ENCODE data around the gene TRAM2. TPM values are rescaled to one million over a fixed set of nuclear protein-coding genes. Genes with fewer than 3 reads are reported as not detected.

TRAM2 gene
- total RNA-seq, 2 donors from 2014 or later, result 3.2 to 3.8 TPM

GRCh38 chr6:52502306-52503029, 74.4 kb downstream of the TRAM2 start:
- DNase-seq (ENCODE audit: low spot score in 2 of 2) (no peak), ATAC-seq (no peak)
- H3K9me3 Mint-ChIP-seq, result no peaks in the 10 kb centered on the region

GRCh38 chr6:52500238-52501129, 76.4 kb downstream of the TRAM2 start:
- Mint-ChIP-seq H3K27ac (no peak overlapping the region), H3K36me3 (peaks cover 0 to under 1% of the 10 kb centered on the region in 2 donors), H3K9me3 (no peaks in the 10 kb centered on the region)
- DNase-seq (ENCODE audit: low spot score in 2 of 2), result no peak
- no peak for ATAC-seq

More at GRCh38 chr6:52502306-52503029, 74.4 kb downstream of the TRAM2 start:
- Mint-ChIP-seq H3K36me3 (no peaks in the 10 kb centered on the region), H3K27ac (no peak overlapping the region)

- no peak overlapping the region for H3K27ac Mint-ChIP-seq
- peaks cover 0 to 6% of the 10 kb centered on the region in 2 donors for H3K9me3 Mint-ChIP-seq
- ATAC-seq, result no peak
Observed at GRCh38 chr6:52499681-52500236, 77.1 kb downstream of the TRAM2 start.

GRCh38 chr6:52499026-52499425, 77.8 kb downstream of the TRAM2 start:
- peak overlapping the region in 1 of 2 donors; percentile 15 for H3K27ac Mint-ChIP-seq
- DNase-seq (ENCODE audit: low spot score in 2 of 2) (no peak), ATAC-seq (no peak)
- H3K36me3 Mint-ChIP-seq, result peaks cover 0 to 10% of the 10 kb centered on the region in 2 donors
- H3K9me3 Mint-ChIP-seq, result peaks cover 0 to 6% of the 10 kb centered on the region in 2 donors

More at GRCh38 chr6:52499681-52500236, 77.1 kb downstream of the TRAM2 start:
- DNase-seq (ENCODE audit: low spot score in 2 of 2), result no peak
- peaks cover 0 to 8% of the 10 kb centered on the region in 2 donors for H3K36me3 Mint-ChIP-seq

- peaks cover 0 to 6% of the 10 kb centered on the region in 2 donors for H3K9me3 Mint-ChIP-seq
- H3K36me3 Mint-ChIP-seq, result peaks cover 0 to 10% of the 10 kb centered on the region in 2 donors
- ATAC-seq (no peak), DNase-seq (ENCODE audit: low spot score in 2 of 2) (no peak)
- peak overlapping the region in 1 of 2 donors; percentile 15 for H3K27ac Mint-ChIP-seq
Observed at GRCh38 chr6:52498538-52499017, 78.3 kb downstream of the TRAM2 start.

- DNase-seq (ENCODE audit: low spot score in 2 of 2) (no peak), ATAC-seq (no peak)
- Mint-ChIP-seq H3K27ac (peak overlapping the region in 1 of 2 donors; percentile 24), H3K36me3 (peaks cover 0 to 10% of the 10 kb centered on the region in 2 donors), H3K9me3 (peaks cover 0 to 6% of the 10 kb centered on the region in 2 donors)
Observed at GRCh38 chr6:52497652-52498408, 79.0 kb downstream of the TRAM2 start.

GRCh38 chr6:52496631-52497030, 80.2 kb downstream of the TRAM2 start:
- no peak for ATAC-seq
- Mint-ChIP-seq H3K36me3 (peaks cover 0 to 10% of the 10 kb centered on the region in 2 donors), H3K9me3 (peaks cover 0 to 6% of the 10 kb centered on the region in 2 donors)

GRCh38 chr6:52495922-52496321, 80.9 kb downstream of the TRAM2 start:
- no peak for DNase-seq (ENCODE audit: low spot score in 2 of 2)
- Mint-ChIP-seq H3K9me3 (peaks cover 0 to 6% of the 10 kb centered on the region in 2 donors), H3K36me3 (peaks cover 0 to 10% of the 10 kb centered on the region in 2 donors), H3K27ac (no peak overlapping the region)
- no peak for ATAC-seq

More at GRCh38 chr6:52496631-52497030, 80.2 kb downstream of the TRAM2 start:
- no peak for DNase-seq (ENCODE audit: low spot score in 2 of 2)
- no peak overlapping the region for H3K27ac Mint-ChIP-seq

- Mint-ChIP-seq H3K27ac (no peak overlapping the region), H3K9me3 (peaks cover 0 to 6% of the 10 kb centered on the region in 2 donors), H3K36me3 (peaks cover 0 to 10% of the 10 kb centered on the region in 2 donors)
- DNase-seq (ENCODE audit: low spot score in 2 of 2) (no peak), ATAC-seq (no peak)
Observed at GRCh38 chr6:52494298-52495072, 82.4 kb downstream of the TRAM2 start.

- peaks cover 0 to 6% of the 10 kb centered on the region in 2 donors for H3K9me3 Mint-ChIP-seq
- DNase-seq (ENCODE audit: low spot score in 2 of 2) (no peak), ATAC-seq (no peak)
- H3K36me3 Mint-ChIP-seq, result peaks cover 0 to 10% of the 10 kb centered on the region in 2 donors
- no peak overlapping the region for H3K27ac Mint-ChIP-seq
Observed at GRCh38 chr6:52493669-52494068, 83.2 kb downstream of the TRAM2 start.

GRCh38 chr6:52491203-52492069, 85.4 kb downstream of the TRAM2 start:
- ATAC-seq (no peak), DNase-seq (ENCODE audit: low spot score in 2 of 2) (no peak)
- Mint-ChIP-seq H3K9me3 (peaks cover 0 to 6% of the 10 kb centered on the region in 2 donors), H3K36me3 (peaks cover 0 to 10% of the 10 kb centered on the region in 2 donors), H3K27ac (no peak overlapping the region)

- DNase-seq (ENCODE audit: low spot score in 2 of 2) (no peak), ATAC-seq (no peak)
- Mint-ChIP-seq H3K27ac (no peak overlapping the region), H3K36me3 (peaks cover 0 to 3% of the 10 kb centered on the region in 2 donors), H3K9me3 (peaks cover 0 to under 1% of the 10 kb centered on the region in 2 donors)
Observed at GRCh38 chr6:52489881-52490280, 87.0 kb downstream of the TRAM2 start.

GRCh38 chr6:52483671-52484003, 93.2 kb downstream of the TRAM2 start:
- Mint-ChIP-seq H3K9me3 (no peaks in the 10 kb centered on the region), H3K36me3 (no peaks in the 10 kb centered on the region), H3K27ac (peak overlapping the region in 1 of 2 donors; percentile 8)
- no peak for DNase-seq (ENCODE audit: low spot score in 2 of 2)
- ATAC-seq, result no peak

- H3K36me3 Mint-ChIP-seq, result no peaks in the 10 kb centered on the region
- DNase-seq (ENCODE audit: low spot score in 2 of 2) (no peak), ATAC-seq (no peak)
- no peak overlapping the region for H3K27ac Mint-ChIP-seq
- H3K9me3 Mint-ChIP-seq, result no peaks in the 10 kb centered on the region
Observed at GRCh38 chr6:52482903-52483670, 93.8 kb downstream of the TRAM2 start.
